GM10266 (cell line): ENCODE data around the gene NUP37.
A peak's percentile ranks its signal among the peaks of the same experiment; 100 is the strongest.
"Not testable (repeated sequence)": the region's sequence is repeated elsewhere in the genome, so short reads cannot be mapped to it uniquely, and the experiment has no call there.

Experiments used
- DNase-seq: peaks from one replicate; pipeline ENCODE4 v3.0.0; 2012; ENCODE audit errors: extremely low spot score
- CTCF ChIP-seq: IDR thresholded peaks from 2 replicates; pipeline ENCODE4 v1.5.1; 2012; ENCODE audit warnings: mild to moderate bottlenecking, low read depth; ENCODE audit not compliant: control insufficient read depth, insufficient read depth; ENCODE audit errors: missing control alignments

NUP37 gene, protein sequence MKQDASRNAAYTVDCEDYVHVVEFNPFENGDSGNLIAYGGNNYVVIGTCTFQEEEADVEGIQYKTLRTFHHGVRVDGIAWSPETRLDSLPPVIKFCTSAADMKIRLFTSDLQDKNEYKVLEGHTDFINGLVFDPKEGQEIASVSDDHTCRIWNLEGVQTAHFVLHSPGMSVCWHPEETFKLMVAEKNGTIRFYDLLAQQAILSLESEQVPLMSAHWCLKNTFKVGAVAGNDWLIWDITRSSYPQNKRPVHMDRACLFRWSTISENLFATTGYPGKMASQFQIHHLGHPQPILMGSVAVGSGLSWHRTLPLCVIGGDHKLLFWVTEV

GRCh38 chr12:102119674-102120563 is at the start of gene NUP37, which contains the start of gene PARPBP:
NUP37 (minus strand) TSS chr12:102120114; CDS start chr12:102118518, 1,596 bp downstream.
PARPBP (plus strand) TSS chr12:102120183; CDS start chr12:102123889, 3,706 bp downstream.
- no peak for TF ChIP-seq CTCF
- peak; percentile 84 for DNase-seq

DNA sequence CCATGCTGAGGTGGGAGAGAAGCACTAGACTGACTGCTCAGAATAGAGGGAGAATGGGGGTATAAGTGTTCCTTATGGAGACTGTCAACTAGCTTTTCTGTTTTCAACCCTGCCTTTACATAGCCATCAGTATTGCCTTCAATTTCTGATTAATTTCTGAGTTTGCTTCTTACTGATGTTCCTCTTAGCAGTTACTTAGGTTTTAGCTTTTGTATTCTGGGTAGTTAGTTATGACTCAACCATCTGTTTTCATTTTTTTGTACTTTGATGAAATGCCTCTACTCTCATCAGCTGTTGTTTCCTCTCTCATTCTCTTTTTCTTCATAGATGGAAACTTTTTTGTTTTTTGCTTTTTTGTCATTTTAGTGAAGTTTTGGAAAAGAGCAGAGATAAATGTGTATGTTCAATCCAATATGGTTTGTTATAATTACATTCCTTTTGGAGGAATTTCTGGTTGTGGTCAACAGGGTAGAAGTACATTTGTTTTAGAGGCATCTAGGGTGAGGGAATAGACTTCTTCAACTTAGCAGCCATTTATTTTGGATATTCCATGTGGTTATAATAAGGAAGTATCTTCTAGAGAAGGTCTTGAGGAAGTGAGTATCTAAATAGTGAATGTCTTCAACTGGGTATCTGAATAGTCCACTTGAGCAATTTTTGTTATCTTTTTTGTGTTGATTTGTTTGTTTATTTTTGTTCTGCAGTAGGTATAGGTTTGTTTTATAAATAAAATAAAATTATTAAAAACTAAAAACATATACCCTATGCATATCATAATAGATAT is 48.1 kb upstream of the NUP37 start:
- TF ChIP-seq CTCF: no peak
- DNase-seq: peak; percentile 20

GRCh38 chr12:102163383-102163782 is 43.5 kb upstream of the NUP37 start:
- DNase-seq: no peak
- no peak for TF ChIP-seq CTCF

GRCh38 chr12:102155206-102155605 is 35.3 kb upstream of the NUP37 start:
- DNase-seq: not testable (repeated sequence)

GRCh38 chr12:102147062-102147587 is 27.2 kb upstream of the NUP37 start:
- not testable (repeated sequence) for DNase-seq

- DNase-seq: no peak
- TF ChIP-seq CTCF: no peak
Observed at GRCh38 chr12:102144221-102144620, 24.3 kb upstream of the NUP37 start.

GRCh38 chr12:102142866-102143373 is 23.0 kb upstream of the NUP37 start:
- DNase-seq: not testable (repeated sequence)

GRCh38 chr12:102137619-102138018 is 17.7 kb upstream of the NUP37 start:
- DNase-seq: not testable (repeated sequence)

GRCh38 chr12:102131442-102131841 is 11.5 kb upstream of the NUP37 start:
- not testable (repeated sequence) for DNase-seq

- DNase-seq: not testable (repeated sequence)
Observed at GRCh38 chr12:102130720-102131119, 10.8 kb upstream of the NUP37 start.

- not testable (repeated sequence) for DNase-seq
Observed at GRCh38 chr12:102121328-102121727, 1.4 kb upstream of the NUP37 start.
